GM12878 (cell line): Measurements from ENCODE around the gene MAP7. TPM values are rescaled to one million over a fixed set of nuclear protein-coding genes. Genes with fewer than 3 reads are reported as not detected.

Experiments used
- ATAC-seq: fragments of 200-7000 bp; cut with Tn5 transposase; 3 replicates; pipeline ENCODE4 v1.9.1; 2020; ENCODE audit warnings: mild to moderate bottlenecking, moderate library complexity
- BruUV-seq: library from RNA; stranded (reverse); fragments of 400-500 nt; replicated peaks from 2 replicates; lab custom pipeline; 2021; lab: Mats Ljungman, UMichigan
- CTCF ChIA-PET: fragments of 300-600 bp; sonication (Branson Sonifier 250); formaldehyde crosslinking; extraction: SDS; loops from one replicate; lab custom pipeline; 2021; ENCODE audit warnings: inconsistent platforms; lab: Yijun Ruan, JAX
- POLR2A ChIA-PET: fragments of 350-600 bp; formaldehyde crosslinking; extraction: SDS; loops from one replicate; lab custom pipeline; 2021; ENCODE audit warnings: inconsistent platforms; lab: Charles Lee
- RAD21 ChIA-PET: fragments of 300-600 bp; sonication (Branson Sonifier 250); formaldehyde crosslinking; loops from one replicate; lab custom pipeline; 2023; ENCODE audit warnings: antibody characterized with exemption; ENCODE audit not compliant: unreplicated experiment; lab: Charles Lee
- SMC1A ChIA-PET: fragments of 300-600 bp; sonication (Branson Sonifier 250); formaldehyde crosslinking; loops from one replicate; lab custom pipeline; 2023; ENCODE audit not compliant: unreplicated experiment, uncharacterized antibody; lab: Charles Lee
- DNase-seq: peaks from one replicate; pipeline ENCODE4 v3.0.0-alpha.2; 2011; ENCODE audit warnings: low read depth, low spot score
- FAIRE-seq: peaks from 3 replicates; lab custom pipeline; 2011; peaks lifted over from hg19 to GRCh38; lab: Jason Lieb, UNC
- H2AFZ ChIP-seq: 2 replicates; pipeline ENCODE4 v1.6.0; 2011; ENCODE audit warnings: low read depth, low read length, control low read depth; ENCODE audit not compliant: control insufficient read depth
- H3K27ac ChIP-seq: 2 replicates; pipeline ENCODE4 v1.5.1; 2011; ENCODE audit warnings: control low read depth; ENCODE audit not compliant: control insufficient read depth, insufficient read depth
- H3K27me3 ChIP-seq, 2 experiments: replicated peaks in 1 of 2; 2 replicates each; pipeline versions ENCODE4 v1.6.0 to v1.6.1; 2011; ENCODE audit warnings: low read length in 1 of 2; ENCODE audit not compliant: control insufficient read depth in 2 of 2, insufficient read depth in 2 of 2
- H3K36me3 ChIP-seq, 2 experiments: 2 replicates each; pipeline ENCODE4 v1.5.1; 2011; ENCODE audit warnings: low read length in 1 of 2; ENCODE audit not compliant: control insufficient read depth in 2 of 2, insufficient read depth in 2 of 2
- H3K4me1 ChIP-seq: 2 replicates; pipeline ENCODE4 v1.6.1; 2011; ENCODE audit warnings: mild to moderate bottlenecking, low read length, moderate library complexity, mixed read lengths; ENCODE audit not compliant: control insufficient read depth, insufficient read depth
- H3K4me2 ChIP-seq: 2 replicates; pipeline ENCODE4 v1.6.0; 2011; ENCODE audit warnings: control low read depth; ENCODE audit not compliant: control insufficient read depth, insufficient read depth
- H3K4me3 ChIP-seq: fragments of 200-600 bp; sonication (generic); 2 replicates; pipeline ENCODE4 v1.5.1; 2016
- H3K79me2 ChIP-seq: 2 replicates; pipeline ENCODE4 v1.6.0; 2011; ENCODE audit warnings: low read length; ENCODE audit not compliant: control insufficient read depth, insufficient read depth
- H3K9ac ChIP-seq: 2 replicates; pipeline ENCODE4 v1.8.0; 2011; ENCODE audit warnings: low read length, control low read depth, mixed read lengths; ENCODE audit not compliant: control insufficient read depth, insufficient read depth
- H3K9me3 ChIP-seq: replicated peaks from 3 replicates; pipeline ENCODE4 v1.5.1; 2011; ENCODE audit warnings: mild to moderate bottlenecking, low read length; ENCODE audit not compliant: control insufficient read depth, insufficient read depth
- H4K20me1 ChIP-seq: 2 replicates; pipeline ENCODE4 v1.6.0; 2011; ENCODE audit not compliant: control insufficient read depth, insufficient read depth
- FOS ChIP-seq: IDR thresholded peaks from 3 replicates; pipeline ENCODE4 v1.6.1; 2011; ENCODE audit warnings: borderline replicate concordance; ENCODE audit not compliant: insufficient read length; ENCODE audit errors: extremely low read depth
- NFXL1 ChIP-seq: fragments of 450-650 bp; IDR thresholded peaks from 2 replicates; pipeline ENCODE4 v1.6.1; 2017; ENCODE audit warnings: antibody characterized with exemption, mild to moderate bottlenecking, borderline replicate concordance
- NFYB ChIP-seq: IDR thresholded peaks from 2 replicates; pipeline ENCODE4 v1.6.1; 2011; ENCODE audit warnings: low read depth, mild to moderate bottlenecking, low read length, improper control_type of control experiment, moderate library complexity; ENCODE audit not compliant: insufficient read depth
- PML ChIP-seq: IDR thresholded peaks from 2 replicates; pipeline ENCODE4 v1.6.1; 2012; ENCODE audit warnings: low read length, inconsistent platforms
- RAD21 ChIP-seq: IDR thresholded peaks from 2 replicates; pipeline ENCODE4 v1.6.1; 2011; ENCODE audit warnings: mild to moderate bottlenecking, low read depth, low read length, moderate library complexity; ENCODE audit not compliant: insufficient read depth
- STAT3 ChIP-seq: IDR thresholded peaks from 2 replicates; pipeline ENCODE4 v1.6.1; 2011; ENCODE audit warnings: low read depth, low read length, improper control_type of control experiment
- TCF7 ChIP-seq: IDR thresholded peaks from 2 replicates; pipeline ENCODE4 v1.6.1; 2014; ENCODE audit warnings: antibody characterized with exemption, borderline replicate concordance
- WGBS: methylation state at CpG from one replicate; pipeline ENCODE4 v1.1.6; 2016; ENCODE audit warnings: low lambda C conversion rate; ENCODE audit not compliant: insufficient replicate concordance, insufficient coverage; ENCODE audit errors: missing lambda C conversion rate; 5-methylcytosine and 5-hydroxymethylcytosine counted together
- in situ Hi-C: fragments of 300-500 bp; cut with MboI; formaldehyde crosslinking; loops from 9 replicates; pipeline ENCODE4 v1.14.3; 2018; ENCODE audit warnings: mixed read lengths
- intact Hi-C: fragments of 100-400 bp; cut with micrococcal nuclease; formaldehyde crosslinking; loops from one replicate; pipeline ENCODE4 v1.14.2; 2022; ENCODE audit not compliant: unreplicated experiment
- polyA plus RNA-seq, 11 experiments: library from polyadenylated mRNA; depleted of rRNA in 4 of 11; unstranded in 6 of 11; stranded (reverse) in 5 of 11; fragments of >200 nt; fragmentation: Nextera tagmentation in 4 of 11; fragmentation: Illumina TruSeq in 1 of 11; extraction: Ambion mirVana in 4 of 11; extraction: Trizol in 1 of 11; gene quantifications; 1 replicate in 1 of 11; 2 replicates in 10 of 11; pipeline versions ENCODE4 v1.2.1 to v1.2.3, GENCODE V29; 2011 to 2016; ENCODE audit warnings: inconsistent platforms in 2 of 11, missing spikeins in 2 of 11, low read depth in 1 of 11
- total RNA-seq, 4 experiments: library from RNA; depleted of rRNA in 3 of 4; stranded (reverse); fragments of >200 nt in 3 of 4; fragmentation: Illumina TruSeq in 1 of 4; extraction: Trizol in 1 of 4; gene quantifications; 2 replicates each; pipeline versions ENCODE4 v1.2.1 to v1.2.3, GENCODE V29; 2013 to 2021

MAP7 gene
- total and polyA plus RNA-seq, 10 of the 15 experiments (the other 5 are each of a cell fraction or from before 2014, with no cell fraction given) = 0.04 to 0.17 (median 0.08) TPM; not detected in 2

GRCh38 chr6:136412410-136412809, 137.8 kb downstream of the MAP7 start:
- H2AFZ ChIP-seq = no peak overlapping the region
- ChIA-PET SMC1A (no interaction called here), CTCF (no interaction called here), POLR2A (no interaction called here), RAD21 (no interaction called here)
- no peak overlapping the region for H3K27ac ChIP-seq
- H3K4me3 ChIP-seq = no peak overlapping the region
- peaks cover 3% of the 10 kb centered on the region; the same call in 1 of the 2 replicates for H3K4me1 ChIP-seq
- H3K27me3 ChIP-seq = no peaks in the 10 kb centered on the region
- H3K9me3 ChIP-seq = no peaks in the 10 kb centered on the region
- H3K79me2 ChIP-seq = no peaks in the 10 kb centered on the region
- 14% methylated on average over 3 of the region's 3 CpGs for WGBS
- no TSS peak for BruUV-seq
- H4K20me1 ChIP-seq = no peaks in the 10 kb centered on the region
- no peaks in the 10 kb centered on the region for H3K36me3 ChIP-seq
- in situ Hi-C loops = no loop called here
- intact Hi-C loops = no loop called here
- no peak for ATAC-seq
- TF ChIP-seq STAT3 (no peak), NFXL1 (no peak), PML (no peak), FOS (no peak)
- no peak overlapping the region for H3K4me2 ChIP-seq
- no peak overlapping the region for H3K9ac ChIP-seq
- no peak for FAIRE-seq
- DNase-seq = no peak

DNA sequence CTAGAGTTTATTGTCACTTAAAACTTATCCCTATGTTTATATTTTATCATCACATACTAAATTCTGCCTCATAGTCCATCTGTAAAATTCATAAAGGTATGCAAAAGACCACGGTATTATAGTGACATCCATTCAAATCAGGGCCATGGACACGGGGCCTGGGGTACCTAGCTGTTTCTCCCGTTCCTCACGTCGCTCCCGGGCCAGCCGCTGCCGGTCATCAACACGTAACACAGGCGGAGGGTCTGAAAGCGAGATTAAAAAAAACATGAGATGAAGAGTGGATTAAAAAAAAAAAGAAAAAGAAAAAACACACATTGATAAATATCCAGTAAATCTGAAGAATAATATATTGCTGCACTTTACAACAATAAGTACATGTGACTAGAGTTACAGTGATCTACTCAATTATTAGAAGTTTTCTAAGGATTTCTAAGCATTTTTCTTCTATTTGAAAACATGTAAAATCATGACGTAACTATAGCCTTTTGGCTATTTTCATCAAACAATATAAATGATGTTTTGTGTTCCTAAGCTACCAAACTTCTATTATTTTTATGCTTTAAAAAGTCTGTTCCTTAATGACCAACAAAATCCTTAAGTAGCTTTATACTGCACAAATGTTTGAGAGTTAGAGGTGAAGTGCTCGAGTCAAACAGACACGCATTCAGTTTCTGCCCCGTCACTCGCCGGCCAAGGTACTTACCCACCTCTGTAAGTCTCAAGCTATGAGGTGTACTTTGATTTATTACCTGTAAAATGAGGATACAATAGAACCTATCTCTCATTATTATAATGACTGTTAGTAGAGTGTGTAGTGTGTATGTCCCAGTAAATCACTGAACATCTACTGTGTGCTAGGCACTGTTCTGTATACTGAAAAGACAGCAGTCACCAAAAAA, 138.5 kb downstream of the MAP7 start:
- Histone ChIP-seq H3K79me2 (no peaks in the 10 kb centered on the region), H2AFZ (no peak overlapping the region), H3K4me1 (peaks cover 3% of the 10 kb centered on the region; the same call in 1 of the 2 replicates), H4K20me1 (no peaks in the 10 kb centered on the region), H3K9ac (no peak overlapping the region), H3K4me3 (no peak overlapping the region), H3K27ac (no peak overlapping the region), H3K9me3 (no peaks in the 10 kb centered on the region), H3K4me2 (no peak overlapping the region), H3K36me3 (no peaks in the 10 kb centered on the region), H3K27me3 (no peaks in the 10 kb centered on the region)
- peak; percentile 31 for FAIRE-seq
- RAD21 ChIA-PET = no interaction called here
- no peak for DNase-seq
- intact Hi-C loops (no loop called here), in situ Hi-C loops (no loop called here)
- CTCF ChIA-PET = no interaction called here
- SMC1A ChIA-PET = interaction anchor here (0.6 kb wide), 1 partner anchor 13 kb away, joined by 4 read pairs; no protein-coding TSS in a partner anchor
- POLR2A ChIA-PET = interaction anchor here (0.7 kb wide), 1 partner anchor 23 kb away, joined by 4 read pairs; no protein-coding TSS in a partner anchor
- BruUV-seq = no TSS peak
- no peak for ATAC-seq
- 73% methylated on average over 17 of the region's 17 CpGs for whole genome bisulfite sequencing
- TF ChIP-seq TCF7 (no peak), RAD21 (no peak), NFYB (no peak)
